ENCODE measurements around the gene CAPRIN1.

The CAPRIN1 gene

DNA sequence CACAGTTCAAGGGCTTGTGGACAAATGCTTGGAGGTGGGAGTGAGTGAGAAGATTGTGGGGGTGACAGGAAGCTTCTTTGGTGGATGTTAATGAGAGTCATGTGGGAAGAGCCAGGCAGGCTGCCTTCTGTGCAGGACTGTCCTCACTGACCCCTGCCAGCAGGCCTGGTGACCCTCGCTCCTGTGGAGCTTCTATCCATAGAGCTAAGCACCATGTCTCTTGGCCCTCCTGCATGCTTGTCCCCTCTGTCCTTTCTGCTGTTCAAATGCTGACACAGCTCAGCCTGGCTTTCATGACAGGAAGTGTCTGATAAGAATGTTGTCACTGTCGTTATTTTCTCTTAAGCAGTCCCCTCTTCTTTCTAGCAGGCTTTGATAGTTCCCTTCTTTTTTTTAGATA lies 91.5 kb downstream of the CAPRIN1 start:
- no peak for DNase-seq (ENCODE audit: low read depth)

DNA sequence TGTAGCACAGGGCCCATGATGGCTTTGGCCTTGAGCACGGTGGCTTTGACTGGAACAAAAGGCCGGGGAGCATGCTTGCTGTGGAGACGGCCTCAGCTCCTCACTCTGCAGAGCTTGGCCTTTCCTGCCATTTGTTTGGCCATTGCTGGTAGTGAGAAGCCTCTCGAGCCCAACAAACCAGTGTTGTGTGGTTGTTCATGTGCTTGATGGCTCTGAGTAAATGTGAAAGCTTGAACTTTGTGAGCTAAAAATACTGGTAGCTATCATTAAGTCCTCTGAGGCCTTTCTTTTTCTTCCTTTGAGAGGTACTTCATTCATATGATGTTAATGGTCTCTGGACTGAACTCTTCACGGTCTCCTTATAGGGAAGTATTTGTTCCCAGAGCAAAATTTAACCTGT lies 93.5 kb downstream of the CAPRIN1 start:
- no peak for DNase-seq (ENCODE audit: low read depth)

DNA sequence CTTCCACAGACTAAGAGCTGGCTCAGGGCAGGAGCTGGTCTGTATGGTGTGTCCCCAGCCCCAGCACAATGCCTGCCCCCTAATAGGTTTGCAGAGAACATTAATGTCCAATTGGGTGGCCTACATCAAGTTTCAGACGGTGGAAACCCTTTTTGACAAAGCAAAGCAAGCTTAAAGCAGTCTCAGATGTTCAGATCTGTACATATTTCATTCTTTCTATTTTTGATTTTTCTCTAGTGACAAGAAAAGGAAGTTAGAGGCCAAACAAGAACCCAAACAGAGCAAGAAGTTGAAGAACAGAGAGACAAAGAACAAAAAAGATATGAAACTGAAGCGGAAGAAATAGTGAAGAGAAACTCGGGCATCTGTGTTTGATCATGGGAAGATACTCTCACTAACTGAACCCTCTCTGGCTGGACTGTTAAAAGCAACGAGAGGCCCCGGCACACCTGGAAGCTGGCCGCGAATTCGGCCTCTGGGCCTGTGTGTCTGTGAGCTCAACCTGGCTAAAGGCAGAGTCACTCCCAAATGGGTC lies 94.4 kb downstream of the CAPRIN1 start:
- no peak for DNase-seq (ENCODE audit: low read depth)

DNA sequence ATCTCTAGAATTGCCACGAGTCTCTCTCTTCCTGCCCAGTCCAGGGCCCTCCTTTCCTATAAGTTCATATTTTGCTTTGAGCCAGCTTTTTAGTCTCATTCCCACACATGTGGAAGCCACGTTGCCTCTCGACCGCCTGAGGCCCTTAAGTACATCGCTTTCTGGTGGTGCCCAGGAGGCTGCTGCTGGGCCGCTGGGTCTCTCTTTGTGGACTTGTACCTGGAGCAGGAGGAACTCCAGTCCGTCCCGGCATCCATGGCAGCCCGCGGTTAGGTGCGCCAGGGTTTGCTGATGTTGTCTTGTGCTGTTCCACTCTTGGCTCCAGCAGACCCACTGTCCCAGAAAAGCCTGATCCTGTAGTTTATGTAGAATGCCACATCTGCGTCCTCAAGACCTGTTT lies 94.9 kb downstream of the CAPRIN1 start:
- no peak for DNase-seq (ENCODE audit: low read depth)

DNA sequence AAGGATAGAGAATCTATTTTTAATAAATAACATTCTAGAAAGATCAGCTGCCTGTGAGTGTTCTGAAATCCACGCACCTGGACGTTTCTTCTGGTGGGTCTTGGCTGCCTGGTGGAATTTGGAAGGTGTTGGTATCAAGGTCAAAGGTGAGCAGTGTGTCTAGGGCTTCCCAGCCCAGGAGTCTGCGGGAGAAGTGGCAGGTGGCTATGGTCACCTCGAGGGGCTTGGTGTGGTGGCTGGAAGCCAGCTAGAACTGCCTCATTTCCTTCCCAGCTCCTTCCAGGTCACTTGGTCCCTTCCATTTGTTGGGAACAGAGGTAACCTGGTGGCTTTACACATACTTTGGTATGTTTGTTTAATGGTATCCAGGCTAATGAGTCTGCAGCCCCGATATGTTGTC lies 95.3 kb downstream of the CAPRIN1 start:
- no peak for DNase-seq (ENCODE audit: low read depth)

DNA sequence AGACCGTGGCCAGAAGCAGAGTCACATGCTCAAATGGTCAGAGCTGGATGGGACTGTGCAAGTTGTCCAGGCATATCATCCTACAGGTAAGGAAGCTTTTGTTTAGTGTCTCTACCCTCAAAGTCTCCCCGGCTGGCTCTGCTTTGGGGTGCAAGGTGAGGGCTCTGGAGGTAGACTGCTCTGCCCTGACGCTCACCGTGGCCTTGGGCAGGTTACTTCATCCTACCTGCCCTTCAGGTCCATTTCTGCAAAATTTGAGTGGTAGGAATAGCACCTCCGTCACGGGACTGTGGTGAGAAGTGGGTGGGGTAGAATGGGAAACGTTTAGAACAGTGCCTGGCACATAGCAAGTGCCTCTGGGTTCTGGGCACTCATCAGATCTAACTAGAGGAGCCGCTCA lies 96.0 kb downstream of the CAPRIN1 start:
- no peak for DNase-seq (ENCODE audit: low read depth)

DNA sequence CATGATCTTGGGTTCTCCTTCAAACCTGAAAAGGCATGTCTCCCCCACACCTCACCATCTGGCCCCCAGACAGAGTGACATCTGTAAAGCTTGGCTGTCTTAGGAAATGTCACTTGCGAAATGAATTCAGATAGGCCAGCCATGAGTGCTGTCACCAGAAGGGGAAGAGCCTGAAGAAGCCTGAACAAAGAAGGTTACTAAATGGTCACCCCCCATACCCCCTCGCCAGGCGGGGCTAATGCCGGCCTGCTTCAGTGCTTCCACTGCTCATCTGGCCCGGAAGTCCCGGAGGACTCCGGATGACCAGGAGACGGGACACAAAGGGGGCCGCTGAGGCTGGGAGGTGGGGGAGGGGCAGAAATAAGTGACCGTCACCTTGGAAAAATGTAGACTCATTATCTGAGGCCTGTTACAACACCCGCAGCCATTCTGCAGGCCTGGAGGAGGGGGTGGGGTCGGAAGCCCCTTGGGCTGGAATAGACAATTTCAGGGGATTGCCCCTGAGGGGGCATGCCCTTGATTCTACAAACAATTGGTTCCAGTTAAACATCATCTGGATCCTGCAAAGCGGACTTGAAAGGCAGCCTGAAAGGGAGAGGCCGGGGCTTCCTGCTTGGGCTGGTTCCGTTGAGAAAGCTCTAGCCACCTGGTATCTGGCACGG lies 97.1 kb downstream of the CAPRIN1 start:
- no peak for DNase-seq (ENCODE audit: low read depth)

DNA sequence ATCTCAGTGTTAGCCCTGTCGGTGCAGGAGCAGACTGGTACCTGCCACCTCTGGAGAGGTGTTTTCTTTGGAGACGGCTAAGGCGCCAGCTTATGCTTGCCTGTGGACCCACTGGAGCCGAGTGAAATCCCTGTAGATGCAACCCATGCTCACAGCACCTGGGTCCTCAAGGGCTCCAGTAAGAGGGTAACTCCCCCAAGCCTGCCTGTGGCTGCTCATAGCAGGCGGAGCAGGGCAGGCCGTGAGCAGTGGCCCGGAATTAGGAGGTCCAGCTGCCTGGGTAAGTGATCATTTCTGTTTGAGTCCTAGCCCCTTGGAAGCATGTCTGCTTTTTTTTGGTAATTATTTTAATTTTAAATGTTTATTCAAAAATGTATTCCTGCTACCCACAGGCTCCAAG lies 97.7 kb downstream of the CAPRIN1 start:
- DNase-seq (ENCODE audit: low read depth) = no peak

DNA sequence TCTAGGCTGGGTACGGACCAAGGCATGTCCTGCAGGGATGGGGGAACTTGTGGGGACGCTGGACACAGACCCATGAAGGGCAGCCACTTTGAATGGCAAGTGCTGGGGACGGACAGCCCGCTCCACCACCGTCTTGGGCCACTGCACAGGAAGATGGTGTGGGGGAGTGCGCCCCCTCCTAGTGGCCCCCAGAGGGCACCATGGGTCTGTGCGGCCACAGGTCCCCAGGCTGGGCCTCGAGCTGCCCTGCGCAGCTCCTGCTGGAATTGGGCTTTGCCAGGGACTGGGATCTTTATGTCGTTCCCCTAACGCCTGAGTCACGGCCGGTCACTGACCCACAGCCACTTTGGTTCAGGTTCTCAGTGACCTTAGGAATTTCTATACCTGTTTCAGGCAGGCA lies 98.3 kb downstream of the CAPRIN1 start:
- DNase-seq (ENCODE audit: low read depth) = no peak

DNA sequence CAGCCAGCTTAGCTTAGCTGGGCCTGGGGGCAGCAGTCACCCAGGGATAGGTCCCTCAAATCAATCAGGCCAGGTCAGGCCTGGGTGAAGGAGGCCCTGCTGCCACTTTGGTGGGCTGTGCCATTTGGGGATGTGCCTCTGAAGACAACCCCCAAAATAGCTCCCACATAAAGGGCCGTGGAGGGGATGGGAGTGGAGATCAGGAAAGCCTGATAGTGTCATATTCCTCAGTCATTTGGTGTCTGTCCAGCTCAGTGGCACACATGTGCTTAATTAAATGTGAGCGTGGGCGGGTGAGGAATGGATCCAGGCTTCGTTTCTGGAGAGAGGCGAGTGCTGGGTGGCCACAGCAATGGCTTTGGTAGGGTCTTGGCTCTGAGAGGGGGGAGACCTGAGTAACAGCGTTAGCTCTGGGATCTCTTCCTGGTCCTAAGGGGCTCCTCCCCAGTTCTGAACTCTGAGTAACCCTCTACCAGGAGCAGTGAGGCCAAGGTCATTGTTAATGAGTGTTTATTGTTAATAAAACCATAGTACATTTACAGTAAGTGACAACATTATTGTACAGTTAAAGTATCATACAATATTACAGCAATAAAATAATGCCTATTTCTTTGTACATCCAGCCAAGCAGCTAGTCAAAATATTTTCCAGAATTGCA lies 99.1 kb downstream of the CAPRIN1 start:
- DNase-seq (ENCODE audit: low read depth) = no peak
